ENCODE results near the gene FAM117B.

The FAM117B gene

DNA sequence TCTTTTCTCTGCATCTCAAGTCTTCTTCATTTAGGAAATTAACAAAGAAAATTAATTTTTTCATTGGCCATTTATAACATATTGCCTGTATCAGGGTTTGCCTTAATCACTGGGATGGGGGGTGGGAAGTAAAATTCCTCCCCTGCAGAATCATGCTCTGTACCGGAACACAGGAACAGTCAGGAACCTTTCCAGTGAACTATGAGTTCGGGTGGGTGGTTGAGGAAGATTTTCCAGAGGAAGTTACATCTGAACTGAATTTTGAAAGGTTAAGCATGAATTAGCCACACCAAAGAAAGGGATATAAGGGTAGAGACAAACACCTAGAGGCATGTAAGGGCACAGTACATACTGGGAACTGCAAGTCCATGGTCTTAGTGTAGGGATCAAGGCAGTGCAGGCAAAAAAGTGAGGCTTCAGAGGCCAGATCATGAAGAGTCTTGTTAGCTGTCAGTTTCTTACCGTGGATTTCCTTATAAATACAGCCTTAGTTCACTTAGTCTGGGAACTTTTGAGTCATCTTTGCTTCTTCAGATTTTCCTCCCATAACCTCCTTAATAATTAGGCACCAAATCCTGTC lies 55.6 kb downstream of the FAM117B start:
- no peaks in the 10 kb centered on the region for H3K27me3 ChIP-seq (replicated peaks)
- TF ChIP-seq, protein P1, sequence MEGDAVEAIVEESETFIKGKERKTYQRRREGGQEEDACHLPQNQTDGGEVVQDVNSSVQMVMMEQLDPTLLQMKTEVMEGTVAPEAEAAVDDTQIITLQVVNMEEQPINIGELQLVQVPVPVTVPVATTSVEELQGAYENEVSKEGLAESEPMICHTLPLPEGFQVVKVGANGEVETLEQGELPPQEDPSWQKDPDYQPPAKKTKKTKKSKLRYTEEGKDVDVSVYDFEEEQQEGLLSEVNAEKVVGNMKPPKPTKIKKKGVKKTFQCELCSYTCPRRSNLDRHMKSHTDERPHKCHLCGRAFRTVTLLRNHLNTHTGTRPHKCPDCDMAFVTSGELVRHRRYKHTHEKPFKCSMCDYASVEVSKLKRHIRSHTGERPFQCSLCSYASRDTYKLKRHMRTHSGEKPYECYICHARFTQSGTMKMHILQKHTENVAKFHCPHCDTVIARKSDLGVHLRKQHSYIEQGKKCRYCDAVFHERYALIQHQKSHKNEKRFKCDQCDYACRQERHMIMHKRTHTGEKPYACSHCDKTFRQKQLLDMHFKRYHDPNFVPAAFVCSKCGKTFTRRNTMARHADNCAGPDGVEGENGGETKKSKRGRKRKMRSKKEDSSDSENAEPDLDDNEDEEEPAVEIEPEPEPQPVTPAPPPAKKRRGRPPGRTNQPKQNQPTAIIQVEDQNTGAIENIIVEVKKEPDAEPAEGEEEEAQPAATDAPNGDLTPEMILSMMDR (IDR thresholded peaks at IDR 0.05; ENCODE audit: low read depth, low read length, missing control alignments): no peak
- H3K36me3 ChIP-seq (replicated peaks): no peaks in the 10 kb centered on the region
- no peak overlapping the region for H3K4me3 ChIP-seq (ENCODE audit: low read depth, low read length)
- peak overlapping the region; percentile 32 for H3K27ac ChIP-seq
- DNase-seq: peak; percentile 4
- in situ Hi-C loops (cut with HindIII; ENCODE audit: low pct_ligation_motif_present, low sequenced_read_pairs): no loop called here

DNA sequence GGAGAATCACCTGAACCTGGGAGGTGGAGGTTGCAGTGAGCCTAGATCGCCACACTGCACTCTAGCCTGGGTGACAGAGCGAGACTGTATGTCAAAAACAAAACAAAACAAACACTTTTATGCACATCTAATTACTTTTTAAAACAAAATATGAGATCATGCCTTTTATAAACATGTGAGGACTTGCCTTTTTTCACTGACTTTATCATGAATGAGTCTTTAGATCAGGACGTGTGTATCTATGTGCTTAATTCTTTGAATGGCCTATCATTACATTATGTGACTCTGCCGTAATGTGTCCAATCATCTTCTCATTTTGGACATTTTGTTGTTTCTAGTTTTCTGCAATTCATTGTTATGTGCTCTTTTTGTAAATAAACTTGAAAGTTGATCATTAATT lies 58.7 kb downstream of the FAM117B start:
- no peak for DNase-seq
- Histone ChIP-seq H3K27me3 (replicated peaks) (no peaks in the 10 kb centered on the region), H3K4me3 (ENCODE audit: low read depth, low read length) (no peak overlapping the region), H3K27ac (no peak overlapping the region), H3K36me3 (replicated peaks) (no peaks in the 10 kb centered on the region)
- in situ Hi-C loops (cut with HindIII; ENCODE audit: low pct_ligation_motif_present, low sequenced_read_pairs): no loop called here
- TF ChIP-seq, protein P1 (IDR thresholded peaks at IDR 0.05; ENCODE audit: low read depth, low read length, missing control alignments): no peak

DNA sequence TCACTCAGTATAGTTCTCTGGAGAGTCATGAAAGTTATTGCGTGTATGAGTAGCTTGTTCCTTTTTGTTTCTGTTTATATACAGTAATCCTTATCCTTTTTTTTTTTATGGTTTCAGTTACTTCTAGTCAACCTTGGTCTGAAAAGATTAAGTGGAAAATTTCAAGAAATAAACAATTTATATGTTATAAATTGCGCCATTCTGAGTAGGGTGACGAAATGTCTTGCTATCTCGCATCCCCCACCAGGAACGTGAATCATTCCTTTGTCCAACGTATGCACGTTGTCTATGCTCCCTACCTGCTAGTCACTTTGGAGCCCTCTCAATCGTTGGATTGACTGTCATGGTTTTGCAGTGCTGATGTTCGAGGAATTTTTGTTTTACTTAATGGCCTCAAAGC lies 60.4 kb downstream of the FAM117B start:
- H3K27me3 ChIP-seq (replicated peaks): no peaks in the 10 kb centered on the region
- no peak overlapping the region for H3K4me3 ChIP-seq (ENCODE audit: low read depth, low read length)
- TF ChIP-seq, protein P1 (IDR thresholded peaks at IDR 0.05; ENCODE audit: low read depth, low read length, missing control alignments): no peak
- no peaks in the 10 kb centered on the region for H3K36me3 ChIP-seq (replicated peaks)
- DNase-seq: no peak
- no peak overlapping the region for H3K27ac ChIP-seq
- in situ Hi-C loops (cut with HindIII; ENCODE audit: low pct_ligation_motif_present, low sequenced_read_pairs): no loop called here

DNA sequence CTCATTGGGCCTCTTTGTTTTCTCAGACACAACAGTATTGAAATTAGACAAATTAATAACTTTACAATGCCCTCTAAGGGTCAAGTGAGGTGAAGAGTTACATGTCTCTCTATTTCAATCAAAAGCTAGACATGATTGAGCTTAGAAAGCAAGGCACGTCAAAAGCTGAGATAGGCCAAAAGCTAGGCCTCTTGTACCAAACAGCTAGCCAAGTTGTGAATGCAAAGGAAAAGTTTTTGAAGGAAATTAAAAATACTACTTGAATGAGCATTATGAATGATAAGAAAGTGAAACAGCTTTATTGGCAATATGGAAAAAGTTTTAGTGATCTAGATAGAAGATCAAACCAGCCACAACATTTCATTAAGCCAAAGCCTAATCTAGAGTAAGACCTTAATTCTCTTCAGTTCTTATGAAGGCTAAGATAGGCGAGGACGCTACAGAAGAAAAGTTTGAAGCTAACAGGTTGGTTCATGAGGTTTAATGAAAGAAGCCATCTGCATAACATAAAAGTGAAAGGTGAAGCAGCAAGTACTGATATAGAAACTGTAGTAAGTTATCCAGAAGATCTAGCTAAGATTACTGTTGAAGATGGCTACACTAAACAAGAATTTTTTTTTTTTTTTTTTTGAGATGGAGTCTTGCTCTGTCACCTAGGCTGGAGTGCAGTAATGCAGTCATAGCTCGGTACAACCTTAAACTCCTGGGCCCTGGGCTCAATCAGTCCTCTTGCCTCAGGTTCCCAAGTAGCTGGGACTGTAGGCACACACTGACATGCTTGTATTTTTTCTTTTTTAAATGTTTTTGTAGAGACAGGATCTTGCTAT lies 65.5 kb downstream of the FAM117B start:
- no peak for DNase-seq
- no peak overlapping the region for H3K27ac ChIP-seq
- TF ChIP-seq, protein P1 (IDR thresholded peaks at IDR 0.05; ENCODE audit: low read depth, low read length, missing control alignments): no peak
- H3K36me3 ChIP-seq (replicated peaks): no peaks in the 10 kb centered on the region
- H3K27me3 ChIP-seq (replicated peaks): no peaks in the 10 kb centered on the region
- in situ Hi-C loops (cut with HindIII; ENCODE audit: low pct_ligation_motif_present, low sequenced_read_pairs): no loop called here
- no peak overlapping the region for H3K4me3 ChIP-seq (ENCODE audit: low read depth, low read length)

DNA sequence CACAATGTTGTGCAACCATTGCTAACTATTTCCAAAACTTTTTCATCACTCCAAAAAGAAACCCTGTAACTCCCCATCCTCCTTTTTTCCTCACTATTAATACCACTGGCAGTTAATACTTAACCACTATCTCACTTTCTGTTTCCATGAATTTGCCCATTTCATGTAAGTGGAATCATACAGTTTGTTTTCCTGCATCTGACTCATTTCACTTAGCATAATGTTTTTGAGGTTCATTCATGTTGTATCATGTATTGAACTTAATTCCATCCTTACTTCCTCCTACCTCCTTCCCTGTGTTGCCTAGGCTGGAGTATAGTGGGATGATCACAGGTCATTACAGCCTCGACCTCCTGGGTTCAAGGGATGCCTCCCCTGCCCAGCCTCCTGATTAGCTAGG lies 68.3 kb downstream of the FAM117B start:
- Histone ChIP-seq H3K27me3 (replicated peaks) (no peaks in the 10 kb centered on the region), H3K27ac (no peak overlapping the region), H3K36me3 (replicated peaks) (no peaks in the 10 kb centered on the region), H3K4me3 (ENCODE audit: low read depth, low read length) (no peak overlapping the region)
- DNase-seq: no peak
- in situ Hi-C loops (cut with HindIII; ENCODE audit: low pct_ligation_motif_present, low sequenced_read_pairs): no loop called here
- TF ChIP-seq, protein P1 (IDR thresholded peaks at IDR 0.05; ENCODE audit: low read depth, low read length, missing control alignments): no peak
